Raji (cell line): ENCODE data around the gene LLGL1.

Experiments
- POLR2A ChIP-seq: IDR thresholded peaks from 2 replicates; pipeline ENCODE4 v1.6.1; 2011; ENCODE audit warnings: low read depth, low read length, control low read depth; ENCODE audit not compliant: insufficient read depth

Gene LLGL1

GRCh38 chr17:18291718-18292540 is 66.5 kb downstream of the LLGL1 start:
- no peak for TF ChIP-seq POLR2A
